CD4-positive, alpha-beta T cell (primary cell): ENCODE measurements around the gene PTPMT1. TPM values are rescaled to one million over a fixed set of nuclear protein-coding genes. Genes with fewer than 3 reads are reported as not detected.
A peak's percentile ranks its signal among the peaks of the same experiment; 100 is the strongest.

Source experiments
- ATAC-seq: fragments of 200-7000 bp; cut with Tn5 transposase; one replicate; pipeline ENCODE4 v1.10.0; 2022; ENCODE audit warnings: mild to moderate bottlenecking; ENCODE audit not compliant: poor library complexity
- CTCF ChIA-PET: fragments of 350-600 bp; sonication (Branson Sonifier 250); formaldehyde crosslinking; loops from one replicate; lab custom pipeline; 2021; ENCODE audit warnings: antibody characterized with exemption, inconsistent platforms; lab: Charles Lee
- POLR2A ChIA-PET: fragments of 350-600 bp; sonication (Branson Sonifier 250); formaldehyde crosslinking; loops from one replicate; lab custom pipeline; 2021; ENCODE audit warnings: antibody characterized with exemption, inconsistent platforms; lab: Charles Lee
- DNase-seq, 14 experiments: peaks; one replicate each; pipeline ENCODE4 v3.0.0-alpha.2; 2013 to 2020; ENCODE audit warnings: mixed read lengths in 2 of 14
- H3K27ac ChIP-seq, 2 donors: one replicate each; pipeline versions ENCODE4 v1.5.1 to v1.7.0; 2013; ENCODE audit warnings: low read length in 2 of 2, low read depth in 1 of 2, mild to moderate bottlenecking in 1 of 2
- H3K27me3 ChIP-seq, 2 experiments: 1 replicate in 1 of 2; 2 replicates in 1 of 2; pipeline versions ENCODE4 v1.6.1 to v1.7.0; 2013; ENCODE audit warnings: low read length in 2 of 2, control low read depth in 1 of 2, mild to moderate bottlenecking in 1 of 2, moderate library complexity in 1 of 2; ENCODE audit not compliant: insufficient read depth in 2 of 2, control insufficient read depth in 1 of 2
- H3K36me3 ChIP-seq: one replicate; pipeline ENCODE4 v1.6.1; 2013; ENCODE audit warnings: low read length, control low read depth; ENCODE audit not compliant: insufficient read depth
- H3K4me1 ChIP-seq: one replicate; pipeline ENCODE4 v1.6.1; 2013; ENCODE audit warnings: low read length, control low read depth; ENCODE audit not compliant: insufficient read depth
- H3K4me3 ChIP-seq: one replicate; pipeline ENCODE4 v1.5.1; 2013; ENCODE audit warnings: mild to moderate bottlenecking, low read length, moderate library complexity
- H3K9me3 ChIP-seq, 2 experiments: 1 replicate in 1 of 2; 2 replicates in 1 of 2; pipeline versions ENCODE4 v1.6.1 to v1.7.0; 2013; ENCODE audit warnings: low read length in 2 of 2, mild to moderate bottlenecking in 2 of 2, control low read depth in 1 of 2, moderate library complexity in 1 of 2; ENCODE audit not compliant: control insufficient read depth in 1 of 2, insufficient read depth in 1 of 2
- H3K27ac Mint-ChIP-seq: one replicate; pipeline ENCODE4 v1.8.0; 2020; ENCODE audit warnings: mixed read lengths
- H3K27me3 Mint-ChIP-seq: one replicate; pipeline ENCODE4 v1.8.0; 2021; ENCODE audit warnings: mixed read lengths
- H3K36me3 Mint-ChIP-seq: one replicate; pipeline ENCODE4 v1.8.0; 2021; ENCODE audit warnings: low read depth, mixed read lengths
- H3K4me1 Mint-ChIP-seq: one replicate; pipeline ENCODE4 v1.8.0; 2021; ENCODE audit warnings: low read depth, mixed read lengths
- H3K4me3 Mint-ChIP-seq: one replicate; pipeline ENCODE4 v1.8.0; 2020; ENCODE audit warnings: mild to moderate bottlenecking, mixed read lengths
- H3K9me3 Mint-ChIP-seq: one replicate; pipeline ENCODE4 v1.8.0; 2020; ENCODE audit warnings: mixed read lengths
- intact Hi-C, 2 experiments: fragments of 100-400 bp; cut with DNase I in 1 of 2; cut with micrococcal nuclease in 1 of 2; formaldehyde crosslinking; loops; one replicate each; pipeline versions ENCODE4 v1.15.1 to v1.9.0; 2023 to 2025; cut with DNase I, micrococcal nuclease
- total RNA-seq, 174 experiments: library from RNA in 2 of 174; stranded (reverse) in 2 of 174; gene quantifications; one replicate each; pipeline ENCODE4 v1.2.3 and lab custom pipeline; 2021 to 2026
- TF ChIP-seq, protein P1 (sequence below): fragments of 200-600 bp; IDR thresholded peaks from one replicate; pipeline ENCODE4 v1.8.0; 2022; ENCODE audit warnings: antibody characterized with exemption, mild to moderate bottlenecking

Gene PTPMT1
- total RNA-seq, 2 experiments from 2014 or later, result 18.9 to 26.7 TPM

DNA sequence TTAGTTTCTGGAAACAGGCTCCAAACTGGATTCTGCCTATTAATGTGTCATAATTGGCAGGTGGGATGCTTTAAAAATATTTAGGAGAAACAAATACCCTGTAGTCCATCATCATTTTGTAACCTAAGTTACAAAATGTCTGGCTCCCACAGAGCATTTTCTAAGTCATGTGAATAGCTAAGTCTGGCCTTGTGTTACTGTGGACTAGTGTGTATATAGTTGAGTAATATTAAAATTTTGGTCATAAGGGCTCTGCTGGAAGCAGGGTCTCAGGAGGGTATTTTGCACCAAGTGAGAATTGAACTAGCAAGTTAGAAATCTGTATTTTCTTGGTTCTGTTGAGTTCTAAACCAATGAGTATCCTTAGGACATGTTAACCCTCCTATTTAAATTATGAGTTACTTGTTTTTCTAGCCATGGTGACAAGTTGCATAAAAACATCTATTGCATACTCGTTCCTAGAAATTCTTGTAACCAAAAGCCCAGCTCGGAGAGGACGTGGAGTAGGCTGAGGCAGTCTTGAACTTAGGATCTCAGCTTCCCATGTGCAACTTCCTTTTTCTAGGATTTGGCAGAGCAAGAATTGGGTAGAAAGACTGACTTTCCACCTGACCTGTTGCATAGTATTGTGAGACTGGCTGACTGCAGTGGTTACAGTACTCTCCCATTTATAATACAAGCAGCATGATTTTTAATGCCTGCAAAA is 5.4 kb downstream of the PTPMT1 start:
- ChIA-PET CTCF (no interaction called here), POLR2A (no interaction called here)
- Mint-ChIP-seq H3K4me3 (peak overlapping the region; percentile 20), H3K27me3 (no peaks in the 10 kb centered on the region), H3K36me3 (peaks cover 69% of the 10 kb centered on the region), H3K4me1 (peaks cover 21% of the 10 kb centered on the region), H3K27ac (peak overlapping the region; percentile 53), H3K9me3 (no peaks in the 10 kb centered on the region)
- ATAC-seq (no peak), DNase-seq (no peak)
- peaks cover 15% of the 10 kb centered on the region for H3K4me1 ChIP-seq
- H3K27me3 ChIP-seq, result no peaks in the 10 kb centered on the region
- intact Hi-C loops, result loop anchor here in 1 of 2 experiments (10.0 kb wide), 2 partner anchors 296 to 866 kb away; partner anchors contain the start of genes ARHGAP1, MADD and ZNF408
- H3K36me3 ChIP-seq, result peaks cover 45% of the 10 kb centered on the region
- no peak overlapping the region for H3K27ac ChIP-seq
- no peaks in the 10 kb centered on the region for H3K9me3 ChIP-seq
- H3K4me3 ChIP-seq, result no peak overlapping the region
- TF ChIP-seq, protein P1, sequence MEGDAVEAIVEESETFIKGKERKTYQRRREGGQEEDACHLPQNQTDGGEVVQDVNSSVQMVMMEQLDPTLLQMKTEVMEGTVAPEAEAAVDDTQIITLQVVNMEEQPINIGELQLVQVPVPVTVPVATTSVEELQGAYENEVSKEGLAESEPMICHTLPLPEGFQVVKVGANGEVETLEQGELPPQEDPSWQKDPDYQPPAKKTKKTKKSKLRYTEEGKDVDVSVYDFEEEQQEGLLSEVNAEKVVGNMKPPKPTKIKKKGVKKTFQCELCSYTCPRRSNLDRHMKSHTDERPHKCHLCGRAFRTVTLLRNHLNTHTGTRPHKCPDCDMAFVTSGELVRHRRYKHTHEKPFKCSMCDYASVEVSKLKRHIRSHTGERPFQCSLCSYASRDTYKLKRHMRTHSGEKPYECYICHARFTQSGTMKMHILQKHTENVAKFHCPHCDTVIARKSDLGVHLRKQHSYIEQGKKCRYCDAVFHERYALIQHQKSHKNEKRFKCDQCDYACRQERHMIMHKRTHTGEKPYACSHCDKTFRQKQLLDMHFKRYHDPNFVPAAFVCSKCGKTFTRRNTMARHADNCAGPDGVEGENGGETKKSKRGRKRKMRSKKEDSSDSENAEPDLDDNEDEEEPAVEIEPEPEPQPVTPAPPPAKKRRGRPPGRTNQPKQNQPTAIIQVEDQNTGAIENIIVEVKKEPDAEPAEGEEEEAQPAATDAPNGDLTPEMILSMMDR, result no peak

GRCh38 chr11:47571357-47571729 is 5.9 kb downstream of the PTPMT1 start:
- H3K4me1 ChIP-seq, result peaks cover 10% of the 10 kb centered on the region
- no peak overlapping the region for H3K4me3 ChIP-seq
- no peaks in the 10 kb centered on the region for H3K9me3 ChIP-seq
- H3K36me3 ChIP-seq, result peaks cover 47% of the 10 kb centered on the region
- DNase-seq (no peak), ATAC-seq (no peak)
- H3K4me1 Mint-ChIP-seq, result peaks cover 15% of the 10 kb centered on the region
- peaks cover 72% of the 10 kb centered on the region for H3K36me3 Mint-ChIP-seq
- no peak overlapping the region for H3K27ac ChIP-seq
- no peaks in the 10 kb centered on the region for H3K27me3 Mint-ChIP-seq
- H3K27me3 ChIP-seq, result no peaks in the 10 kb centered on the region
- POLR2A ChIA-PET, result no interaction called here
- no peaks in the 10 kb centered on the region for H3K9me3 Mint-ChIP-seq
- CTCF ChIA-PET, result no interaction called here
- TF ChIP-seq, protein P1, result no peak
- H3K27ac Mint-ChIP-seq, result peak overlapping the region; percentile 53
- peak overlapping the region; percentile 20 for H3K4me3 Mint-ChIP-seq
- intact Hi-C loops, result loop anchor here in 1 of 2 experiments (10.0 kb wide), 2 partner anchors 297 to 867 kb away; partner anchors contain the start of genes ARHGAP1, MADD and ZNF408

- peaks cover 10% of the 10 kb centered on the region for H3K4me1 ChIP-seq
- ATAC-seq (no peak), DNase-seq (no peak)
- no peaks in the 10 kb centered on the region for H3K9me3 ChIP-seq
- no peaks in the 10 kb centered on the region for H3K27me3 ChIP-seq
- H3K27ac Mint-ChIP-seq, result peak overlapping the region; percentile 53
- peaks cover 11% of the 10 kb centered on the region for H3K4me1 Mint-ChIP-seq
- no peaks in the 10 kb centered on the region for H3K9me3 Mint-ChIP-seq
- TF ChIP-seq, protein P1, result no peak
- H3K36me3 Mint-ChIP-seq, result peaks cover 72% of the 10 kb centered on the region
- H3K27ac ChIP-seq, result no peak overlapping the region
- POLR2A ChIA-PET, result no interaction called here
- intact Hi-C loops, result loop anchor here in 1 of 2 experiments (10.0 kb wide), 2 partner anchors 297 to 867 kb away; partner anchors contain the start of genes ARHGAP1, MADD and ZNF408
- no peak overlapping the region for H3K4me3 ChIP-seq
- H3K36me3 ChIP-seq, result peaks cover 48% of the 10 kb centered on the region
- H3K4me3 Mint-ChIP-seq, result no peak overlapping the region
- CTCF ChIA-PET, result no interaction called here
- no peaks in the 10 kb centered on the region for H3K27me3 Mint-ChIP-seq
Measured at GRCh38 chr11:47571895-47572294, 6.5 kb downstream of the PTPMT1 start.
